GM21717 (cell line): ENCODE data around the gene TXNRD2.
"Not testable (repeated sequence)": the region's sequence is repeated elsewhere in the genome, so short reads cannot be mapped to it uniquely, and the experiment has no call there.

Source experiments
- ATAC-seq: cut with Tn5 transposase; IDR thresholded peaks from one replicate; pipeline ENCODE4 v1.9.1; 2021; ENCODE audit warnings: mild to moderate bottlenecking, moderate library complexity; ENCODE audit not compliant: unreplicated experiment

The TXNRD2 gene

DNA sequence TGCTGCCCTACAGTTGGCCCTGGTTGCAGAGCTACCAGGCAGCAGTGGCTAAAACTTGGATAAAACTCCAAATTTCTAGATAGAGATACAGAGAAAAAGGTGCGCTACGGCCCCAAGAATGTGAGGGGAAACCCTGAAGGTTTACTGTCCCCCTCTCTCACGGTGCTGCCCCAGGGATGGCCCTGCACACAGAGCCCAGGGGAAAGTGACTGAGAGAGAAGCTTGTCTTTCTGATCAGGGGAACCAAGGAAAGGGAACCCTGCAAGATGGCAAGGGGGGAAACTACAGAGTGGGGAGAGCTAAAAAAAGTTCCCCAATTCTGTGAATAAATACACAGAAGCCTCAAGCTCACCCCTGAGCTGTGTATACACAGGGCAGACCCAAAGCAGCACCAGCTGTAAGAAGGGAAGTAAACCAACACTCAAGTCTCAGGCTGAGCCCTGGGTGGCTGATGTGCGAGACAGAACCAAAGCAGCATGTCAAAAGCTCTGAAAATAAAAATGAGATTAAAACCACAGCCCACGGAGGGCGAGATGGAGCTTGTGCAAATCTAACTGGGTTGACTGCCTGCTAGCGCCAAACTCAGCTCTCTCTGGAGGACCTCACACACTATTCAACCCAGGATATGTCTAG, 109.0 kb downstream of the TXNRD2 start:
- no peak for ATAC-seq

DNA sequence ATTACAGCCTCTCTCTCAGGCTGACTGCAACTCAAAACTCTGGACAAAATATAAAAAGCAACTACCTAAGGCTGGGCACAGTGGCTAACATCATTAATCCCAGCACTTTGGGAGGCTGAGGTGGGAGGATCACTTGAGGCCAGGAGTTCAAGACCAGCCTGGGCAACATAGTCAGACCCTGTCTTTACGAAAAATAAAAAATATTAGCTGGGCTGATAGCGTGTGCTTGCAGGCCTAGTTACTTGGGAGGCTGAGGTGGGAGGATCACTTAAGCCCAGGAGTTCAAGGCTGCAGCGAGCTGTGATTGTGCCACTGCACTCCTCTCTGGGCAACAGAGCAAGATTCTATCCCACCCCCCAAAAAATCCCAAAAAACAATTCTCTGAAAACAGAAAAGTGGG, 109.6 kb downstream of the TXNRD2 start:
- ATAC-seq: not testable (repeated sequence)

DNA sequence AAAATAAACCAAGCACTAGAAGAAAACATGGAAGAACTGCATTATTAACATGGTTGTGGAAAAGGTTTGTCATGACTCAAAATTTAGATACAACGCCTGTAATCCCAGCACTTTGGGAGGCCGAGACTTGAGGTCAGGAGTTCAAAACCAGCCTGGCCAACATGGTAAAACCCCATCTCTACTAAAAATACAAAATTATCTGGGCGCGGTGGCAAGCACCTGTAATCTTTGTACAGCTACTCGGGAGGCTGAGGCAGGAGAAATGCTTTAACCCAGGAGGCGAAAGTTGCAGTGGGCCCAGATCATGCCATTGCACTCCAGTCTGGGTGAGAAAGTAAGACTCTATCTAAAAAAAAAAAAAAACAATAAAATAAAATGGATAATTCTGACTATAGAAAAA, 110.6 kb downstream of the TXNRD2 start:
- ATAC-seq: no peak

DNA sequence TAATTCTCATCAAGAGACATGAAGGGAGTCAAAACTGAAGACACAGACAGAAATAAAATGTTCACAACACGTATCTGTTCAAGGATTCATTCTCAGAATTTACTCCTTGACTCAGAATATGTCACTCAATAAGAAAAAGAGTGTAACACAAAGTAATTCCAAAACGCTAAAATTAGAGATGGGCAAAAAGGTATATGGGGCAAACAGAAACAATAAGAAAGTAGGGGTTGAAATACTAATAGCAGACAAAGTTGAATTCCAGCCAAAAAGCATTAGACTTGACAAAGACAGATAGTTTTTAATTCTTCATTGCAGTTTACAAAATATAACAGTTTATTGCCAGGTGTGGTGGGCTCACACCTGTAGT, 113.6 kb downstream of the TXNRD2 start:
- no peak for ATAC-seq

GRCh38 chr22:19827341-19828034, 114.1 kb downstream of the TXNRD2 start:
- no peak for ATAC-seq

DNA sequence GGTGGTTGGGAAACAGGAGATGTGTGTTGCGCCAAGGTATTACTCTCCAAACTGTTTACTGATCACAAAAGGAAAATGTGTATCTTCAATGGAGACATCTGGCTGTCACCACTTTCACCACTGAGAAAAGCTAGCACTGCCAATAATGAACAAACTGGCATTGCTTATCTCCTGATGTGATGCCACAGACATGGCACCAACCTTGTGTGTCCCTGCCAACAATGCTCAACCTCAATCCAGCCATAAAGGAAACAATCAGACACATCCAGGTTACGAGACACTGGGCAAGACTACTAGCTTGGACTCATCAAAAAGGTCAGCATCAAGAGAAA, 115.0 kb downstream of the TXNRD2 start:
- ATAC-seq: no peak

DNA sequence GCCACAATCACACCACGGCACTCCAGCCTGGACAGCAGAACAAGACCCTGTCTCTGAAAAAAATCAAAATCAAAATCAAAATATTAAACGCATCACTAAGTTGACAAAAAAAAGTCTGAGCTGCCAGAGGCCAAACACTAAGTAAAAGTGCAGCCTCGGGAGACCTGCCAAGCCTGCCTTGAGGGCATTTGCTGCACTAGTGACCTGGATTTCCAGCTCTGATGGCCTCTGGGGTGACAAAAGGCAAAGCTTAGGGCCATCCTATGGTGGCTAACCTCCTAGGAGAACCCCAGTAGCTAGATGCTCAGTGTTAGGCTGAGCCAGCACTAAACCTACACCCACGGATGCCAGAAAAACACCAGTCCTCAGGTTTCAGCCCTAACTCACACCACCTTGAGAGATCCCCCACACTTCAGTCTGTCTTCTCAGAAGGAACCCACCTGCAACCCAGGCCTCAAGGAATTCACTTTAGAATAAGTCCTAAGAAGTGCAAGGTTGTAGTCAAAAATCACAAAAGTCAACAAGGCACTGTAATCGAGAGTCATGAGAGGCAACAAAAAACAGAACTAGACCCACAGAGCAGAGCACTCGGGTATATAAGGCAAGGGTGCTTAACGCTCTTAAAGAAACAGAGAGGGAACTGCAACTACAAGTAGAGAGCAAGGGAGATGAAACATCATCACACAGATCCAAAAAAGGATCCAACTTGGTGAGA, 115.6 kb downstream of the TXNRD2 start:
- no peak for ATAC-seq
